Measurements from ENCODE around the gene TTYH3. TPM values are rescaled to one million over a fixed set of nuclear protein-coding genes. Genes with fewer than 3 reads are reported as not detected.

TTYH3 gene
- total RNA-seq, 1 experiment from 2014 or later = 187 TPM

GRCh38 chr7:2612445-2613097 is 19.2 kb upstream of the TTYH3 start:
- CTCF ChIA-PET = interaction anchor here (0.7 to 0.9 kb wide), 2 partner anchors 10 to 1160 kb away, joined by 4 read pairs; no protein-coding TSS in a partner anchor
- DNase-seq = peak; percentile 37
- TF ChIP-seq, protein P1, sequence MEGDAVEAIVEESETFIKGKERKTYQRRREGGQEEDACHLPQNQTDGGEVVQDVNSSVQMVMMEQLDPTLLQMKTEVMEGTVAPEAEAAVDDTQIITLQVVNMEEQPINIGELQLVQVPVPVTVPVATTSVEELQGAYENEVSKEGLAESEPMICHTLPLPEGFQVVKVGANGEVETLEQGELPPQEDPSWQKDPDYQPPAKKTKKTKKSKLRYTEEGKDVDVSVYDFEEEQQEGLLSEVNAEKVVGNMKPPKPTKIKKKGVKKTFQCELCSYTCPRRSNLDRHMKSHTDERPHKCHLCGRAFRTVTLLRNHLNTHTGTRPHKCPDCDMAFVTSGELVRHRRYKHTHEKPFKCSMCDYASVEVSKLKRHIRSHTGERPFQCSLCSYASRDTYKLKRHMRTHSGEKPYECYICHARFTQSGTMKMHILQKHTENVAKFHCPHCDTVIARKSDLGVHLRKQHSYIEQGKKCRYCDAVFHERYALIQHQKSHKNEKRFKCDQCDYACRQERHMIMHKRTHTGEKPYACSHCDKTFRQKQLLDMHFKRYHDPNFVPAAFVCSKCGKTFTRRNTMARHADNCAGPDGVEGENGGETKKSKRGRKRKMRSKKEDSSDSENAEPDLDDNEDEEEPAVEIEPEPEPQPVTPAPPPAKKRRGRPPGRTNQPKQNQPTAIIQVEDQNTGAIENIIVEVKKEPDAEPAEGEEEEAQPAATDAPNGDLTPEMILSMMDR (IDR thresholded peaks at IDR 0.05; ENCODE audit: unreplicated experiment) = no peak

GRCh38 chr7:2613098-2613930 is 18.5 kb upstream of the TTYH3 start:
- H3K4me3 Mint-ChIP-seq (ENCODE audit: low read depth, unreplicated experiment) = no peak overlapping the region
- TF ChIP-seq, protein P1 (IDR thresholded peaks at IDR 0.05; ENCODE audit: unreplicated experiment) = no peak
- peaks cover 13% of the 10 kb centered on the region for H3K4me1 Mint-ChIP-seq (ENCODE audit: low read depth, unreplicated experiment)
- H3K36me3 Mint-ChIP-seq (ENCODE audit: insufficient read depth, unreplicated experiment) = peaks cover 42% of the 10 kb centered on the region
- CTCF ChIA-PET = interaction anchor here (0.6 to 1.1 kb wide), 5 partner anchors 18 to 1160 kb away, joined by 3 to 4 read pairs (median 3); partner anchors contain the start of gene TTYH3
- H3K27ac Mint-ChIP-seq (ENCODE audit: unreplicated experiment) = no peak overlapping the region
- no peaks in the 10 kb centered on the region for H3K9me3 Mint-ChIP-seq (ENCODE audit: low read depth, unreplicated experiment)
- DNase-seq = no peak
- no TSS peak for BruUV-seq (replicated peaks)
- H3K27me3 Mint-ChIP-seq (ENCODE audit: unreplicated experiment) = peaks cover 15% of the 10 kb centered on the region
- intact Hi-C loops (cut with micrococcal nuclease; ENCODE audit: unreplicated experiment) = no loop called here

More at GRCh38 chr7:2612445-2613097, 19.2 kb upstream of the TTYH3 start:
- Mint-ChIP-seq H3K9me3 (ENCODE audit: low read depth, unreplicated experiment) (no peaks in the 10 kb centered on the region), H3K27ac (ENCODE audit: unreplicated experiment) (peak overlapping the region; percentile 30), H3K4me3 (ENCODE audit: low read depth, unreplicated experiment) (no peak overlapping the region), H3K36me3 (ENCODE audit: insufficient read depth, unreplicated experiment) (peaks cover 40% of the 10 kb centered on the region), H3K4me1 (ENCODE audit: low read depth, unreplicated experiment) (peaks cover 6% of the 10 kb centered on the region), H3K27me3 (ENCODE audit: unreplicated experiment) (peaks cover 8% of the 10 kb centered on the region)
- intact Hi-C loops (cut with micrococcal nuclease; ENCODE audit: unreplicated experiment) = no loop called here
- BruUV-seq (replicated peaks) = no TSS peak

DNA sequence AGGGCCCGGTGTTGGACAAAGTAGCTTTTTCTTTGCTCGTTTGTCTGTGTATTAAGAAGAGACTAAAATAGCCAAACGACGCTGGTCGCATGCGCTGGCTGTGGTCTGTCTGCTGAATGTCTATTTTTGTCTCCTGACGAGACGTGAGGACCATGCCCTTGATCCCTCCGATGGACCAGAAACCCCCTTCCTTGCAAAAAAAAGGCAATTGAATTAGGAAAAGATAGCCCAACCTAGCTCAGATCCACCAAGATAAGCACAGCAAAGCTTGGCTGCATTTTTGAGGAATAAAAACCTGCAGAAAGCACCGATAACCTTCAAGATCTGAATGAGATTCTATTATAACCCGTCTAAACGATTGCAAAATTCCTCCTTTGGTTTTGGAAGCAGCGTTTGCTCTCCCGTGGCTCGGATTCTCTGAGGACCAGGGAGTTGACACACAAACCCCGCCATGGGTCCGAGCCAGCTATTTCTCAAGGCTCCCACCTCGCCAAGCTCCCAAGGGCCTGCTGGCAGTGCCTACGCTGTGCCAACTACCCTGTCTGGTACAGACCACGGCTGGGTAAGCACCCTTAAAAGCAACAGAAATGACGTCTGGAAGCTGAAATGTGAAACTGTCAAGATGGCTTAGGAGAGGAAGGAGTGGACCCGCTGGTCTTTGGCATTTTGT is 17.7 kb upstream of the TTYH3 start:
- peaks cover 37% of the 10 kb centered on the region for H3K36me3 Mint-ChIP-seq (ENCODE audit: insufficient read depth, unreplicated experiment)
- H3K4me1 Mint-ChIP-seq (ENCODE audit: low read depth, unreplicated experiment) = peaks cover 14% of the 10 kb centered on the region
- peaks cover 20% of the 10 kb centered on the region for H3K27me3 Mint-ChIP-seq (ENCODE audit: unreplicated experiment)
- intact Hi-C loops (cut with micrococcal nuclease; ENCODE audit: unreplicated experiment) = no loop called here
- TF ChIP-seq, protein P1 (IDR thresholded peaks at IDR 0.05; ENCODE audit: unreplicated experiment) = no peak
- no peak for DNase-seq
- no peak overlapping the region for H3K27ac Mint-ChIP-seq (ENCODE audit: unreplicated experiment)
- BruUV-seq (replicated peaks) = TSS peak; percentile 37
- CTCF ChIA-PET = interaction anchor here (0.6 to 1.2 kb wide), 4 partner anchors 17 to 634 kb away, joined by 3 to 4 read pairs (median 3); partner anchors contain the start of gene TTYH3
- H3K9me3 Mint-ChIP-seq (ENCODE audit: low read depth, unreplicated experiment) = no peaks in the 10 kb centered on the region
- H3K4me3 Mint-ChIP-seq (ENCODE audit: low read depth, unreplicated experiment) = no peak overlapping the region

DNA sequence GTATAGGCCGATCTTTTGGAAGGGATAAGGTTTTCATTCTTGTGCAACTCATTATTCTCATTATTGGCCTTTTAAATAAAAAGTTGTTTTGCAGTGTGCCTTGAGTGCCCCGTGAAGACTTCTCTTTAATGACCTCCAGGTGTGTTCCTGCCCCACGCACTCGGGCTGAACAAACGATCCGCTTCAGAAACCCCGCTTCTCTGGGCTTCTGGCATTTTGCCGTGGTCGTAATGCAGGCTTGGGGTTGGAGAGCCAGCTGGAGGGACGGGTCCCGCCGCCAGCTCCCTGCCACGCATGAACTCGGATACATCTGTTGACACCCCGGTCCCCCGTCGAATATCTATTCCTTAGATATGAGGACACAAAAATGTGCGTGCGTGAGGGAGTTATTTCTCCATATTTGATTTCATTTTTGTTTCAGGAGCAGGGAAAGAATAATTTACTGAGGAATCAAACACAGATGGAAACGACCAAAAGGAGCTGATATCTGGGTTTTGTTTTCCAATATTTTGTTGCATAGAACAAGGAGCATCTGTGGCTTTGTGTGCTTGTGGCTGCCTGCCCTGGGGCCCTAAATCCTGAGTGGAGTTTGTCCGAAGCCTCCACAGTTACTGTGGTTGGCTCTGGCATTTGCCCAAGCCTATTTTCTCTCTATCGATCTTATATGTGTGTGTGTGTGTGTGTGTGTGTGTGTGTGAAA is 17.0 kb upstream of the TTYH3 start:
- no peak overlapping the region for H3K4me3 Mint-ChIP-seq (ENCODE audit: low read depth, unreplicated experiment)
- H3K4me1 Mint-ChIP-seq (ENCODE audit: low read depth, unreplicated experiment) = peaks cover 14% of the 10 kb centered on the region
- no peak overlapping the region for H3K27ac Mint-ChIP-seq (ENCODE audit: unreplicated experiment)
- CTCF ChIA-PET = interaction anchor here (0.5 to 1.2 kb wide), 4 partner anchors 17 to 55 kb away, joined by 3 to 5 read pairs (median 3); partner anchors contain the start of gene TTYH3
- no TSS peak for BruUV-seq (replicated peaks)
- no peak for DNase-seq
- H3K9me3 Mint-ChIP-seq (ENCODE audit: low read depth, unreplicated experiment) = no peaks in the 10 kb centered on the region
- intact Hi-C loops (cut with micrococcal nuclease; ENCODE audit: unreplicated experiment) = no loop called here
- peaks cover 35% of the 10 kb centered on the region for H3K36me3 Mint-ChIP-seq (ENCODE audit: insufficient read depth, unreplicated experiment)
- H3K27me3 Mint-ChIP-seq (ENCODE audit: unreplicated experiment) = peaks cover 20% of the 10 kb centered on the region
- TF ChIP-seq, protein P1 (IDR thresholded peaks at IDR 0.05; ENCODE audit: unreplicated experiment) = no peak

Data from Calu3 (cell line).